Raji (cell line): ENCODE data around the gene PTPRN2.

Experiments
- POLR2A ChIP-seq: IDR thresholded peaks from 2 replicates; pipeline ENCODE4 v1.6.1; 2011; ENCODE audit warnings: low read depth, low read length, control low read depth; ENCODE audit not compliant: insufficient read depth

Gene PTPRN2

DNA sequence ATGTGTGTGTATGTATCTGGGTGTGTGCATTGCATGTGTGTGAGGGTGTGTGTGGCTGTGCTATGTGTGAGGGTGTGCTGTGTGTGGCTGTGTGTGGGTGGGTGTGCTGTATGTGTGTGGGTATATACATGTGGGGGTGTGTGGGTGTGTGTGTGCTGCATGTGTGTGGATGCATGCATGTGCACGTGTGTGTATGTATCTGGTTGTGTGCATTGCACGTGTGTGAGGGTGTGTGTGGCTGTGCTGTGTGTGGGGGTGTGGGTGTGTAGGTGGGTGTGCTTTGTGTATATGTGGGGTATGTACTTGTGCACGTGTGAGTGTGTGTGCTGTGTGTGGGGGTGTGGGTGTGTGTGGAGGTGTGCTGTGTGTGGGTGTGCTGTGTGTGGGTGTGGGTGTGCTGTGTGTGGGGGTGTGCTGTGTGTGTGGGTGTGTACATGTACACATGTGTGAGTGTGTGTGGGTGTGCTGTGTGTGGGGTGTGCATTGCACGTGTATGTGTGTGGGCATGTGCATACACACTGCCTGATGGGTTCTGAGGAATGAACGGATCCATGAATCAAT, 579.8 kb downstream of the PTPRN2 start:
- no peak for TF ChIP-seq POLR2A

DNA sequence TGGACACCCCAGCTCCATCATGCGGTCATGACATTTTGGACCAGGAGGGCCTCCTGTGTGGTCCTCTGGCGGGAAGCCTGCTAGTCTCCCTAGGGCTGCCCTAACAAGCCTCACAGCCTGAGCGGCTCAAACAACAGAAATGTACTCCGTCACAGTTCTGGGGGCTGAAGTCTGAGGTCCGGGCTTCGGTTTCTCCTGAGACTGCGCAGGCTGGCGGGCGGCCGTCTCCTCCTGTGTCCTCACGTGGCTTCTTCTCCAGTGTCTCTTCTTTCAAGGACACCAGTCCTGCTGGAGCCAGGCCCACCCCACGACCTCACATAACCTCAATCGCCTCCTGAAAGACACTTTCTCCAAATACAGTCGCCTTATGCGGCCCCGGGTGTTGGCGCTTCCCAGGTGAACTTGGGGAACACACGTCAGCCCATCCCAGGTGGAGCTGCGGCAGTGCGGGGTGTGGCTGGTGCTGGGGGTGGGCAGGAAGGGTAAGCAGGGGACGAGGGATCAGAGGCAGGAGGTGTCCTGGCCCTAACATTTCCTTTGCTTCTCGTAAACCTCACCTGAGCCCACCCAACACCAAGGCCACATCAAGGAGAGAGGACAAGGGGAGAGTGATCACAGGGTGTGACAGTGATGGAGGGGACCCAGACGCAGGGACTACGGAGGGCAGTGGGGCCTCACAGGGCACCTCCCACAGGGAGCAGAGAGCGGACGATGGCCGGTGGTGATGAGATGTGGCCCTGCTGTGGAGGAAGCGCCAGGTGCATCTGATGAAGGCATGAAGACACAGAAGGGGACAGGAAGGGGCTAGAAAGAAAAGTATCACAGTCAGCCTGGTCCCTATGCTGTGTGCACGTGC, 580.6 kb downstream of the PTPRN2 start:
- no peak for TF ChIP-seq POLR2A

DNA sequence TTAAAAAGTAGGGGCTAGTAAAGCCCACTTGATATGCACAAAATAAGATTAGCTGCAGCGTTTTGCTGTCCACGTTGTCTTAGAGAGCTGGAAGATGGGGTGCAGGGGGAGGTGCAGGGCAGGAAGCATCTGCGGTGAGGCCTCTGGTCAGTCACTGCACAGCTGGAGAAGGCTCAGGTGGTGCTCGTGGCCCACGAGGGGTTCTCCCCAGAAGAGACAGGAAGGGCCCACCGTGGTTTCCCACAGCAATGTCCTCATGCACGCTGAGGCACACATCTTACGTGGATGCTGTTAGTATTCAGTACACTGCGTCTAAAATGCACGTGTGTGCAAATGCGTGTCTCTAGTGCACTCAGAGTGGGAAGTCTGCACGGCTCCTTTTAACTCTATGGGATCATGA, 582.1 kb downstream of the PTPRN2 start:
- no peak for TF ChIP-seq POLR2A

DNA sequence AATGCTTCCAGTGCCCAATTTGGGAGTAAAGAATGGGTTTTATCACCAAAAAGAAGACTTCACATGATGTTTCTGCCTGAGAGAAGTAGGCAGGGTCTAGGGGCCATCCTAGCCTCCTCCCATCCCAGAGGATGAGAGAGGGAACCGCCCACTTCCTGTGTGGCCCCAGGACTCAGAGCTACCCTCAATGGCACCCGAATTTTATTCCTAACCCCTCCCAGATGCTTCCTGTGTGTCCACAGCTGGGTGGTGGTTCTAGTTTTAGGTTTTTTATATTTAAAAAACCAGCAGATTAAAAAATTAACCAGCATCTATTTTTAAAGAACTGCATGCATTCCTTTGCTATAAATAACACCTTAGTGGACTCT, 583.5 kb downstream of the PTPRN2 start:
- TF ChIP-seq POLR2A, result no peak

DNA sequence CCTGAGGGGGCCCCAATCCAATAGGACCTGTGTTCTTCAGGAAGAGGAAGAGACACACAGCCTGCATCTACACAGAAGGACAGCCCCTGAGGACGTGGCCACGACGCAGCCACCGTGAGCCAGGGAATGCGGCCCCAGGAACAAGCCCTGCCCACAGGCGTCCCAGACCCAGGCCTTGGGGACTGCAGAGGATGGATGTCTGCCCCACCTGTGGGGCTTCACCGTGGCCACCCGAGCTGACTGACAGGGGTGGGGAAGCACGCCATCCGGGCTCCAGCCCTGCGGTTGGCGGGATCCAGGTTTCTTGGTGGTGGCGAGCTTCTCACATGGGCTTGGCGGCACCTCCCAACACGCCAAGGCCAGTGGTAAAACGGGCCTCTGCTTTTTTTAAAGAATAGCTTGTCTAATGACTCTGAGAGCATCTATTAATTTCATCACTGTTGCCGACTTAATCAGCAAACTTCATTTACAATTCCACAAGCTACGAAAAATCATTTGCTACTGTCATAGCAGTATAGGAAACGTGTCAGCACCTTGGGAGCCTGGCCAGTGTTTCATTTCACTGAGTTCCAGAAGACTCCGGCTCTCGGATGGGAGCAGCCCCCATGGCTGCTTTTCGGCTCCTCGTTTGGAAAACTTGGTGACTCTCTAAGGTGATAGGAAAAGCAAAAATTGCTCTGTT, 584.0 kb downstream of the PTPRN2 start:
- no peak for TF ChIP-seq POLR2A

DNA sequence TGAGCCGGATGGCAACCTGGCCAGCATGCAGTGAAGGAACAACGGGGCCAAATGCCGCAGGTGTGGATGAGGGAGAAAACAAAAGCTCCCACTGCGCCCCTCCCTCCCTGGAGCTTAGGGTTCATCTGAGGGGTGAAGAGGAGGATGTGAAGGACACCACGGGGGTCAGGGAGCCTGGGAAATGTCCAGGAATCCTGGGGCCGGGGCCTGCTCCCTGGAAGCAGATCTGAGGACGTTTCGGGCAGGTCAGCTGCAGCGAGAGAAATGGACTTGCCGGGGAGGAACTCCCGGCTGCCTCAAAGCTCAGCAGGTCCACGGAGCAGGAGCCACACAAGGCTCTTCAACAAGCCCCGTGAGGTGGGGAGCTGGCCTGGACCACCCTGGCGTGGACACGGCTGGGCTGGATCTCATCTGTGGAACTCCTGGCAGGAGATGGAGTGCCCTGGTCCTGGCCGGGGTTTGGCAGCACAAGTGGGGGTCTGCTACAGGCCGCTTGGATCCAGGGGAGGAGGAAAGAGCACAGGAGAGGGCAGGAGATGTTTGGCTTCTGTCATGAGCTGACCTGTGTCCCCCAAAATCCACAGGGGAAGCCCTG, 585.0 kb downstream of the PTPRN2 start:
- no peak for TF ChIP-seq POLR2A

DNA sequence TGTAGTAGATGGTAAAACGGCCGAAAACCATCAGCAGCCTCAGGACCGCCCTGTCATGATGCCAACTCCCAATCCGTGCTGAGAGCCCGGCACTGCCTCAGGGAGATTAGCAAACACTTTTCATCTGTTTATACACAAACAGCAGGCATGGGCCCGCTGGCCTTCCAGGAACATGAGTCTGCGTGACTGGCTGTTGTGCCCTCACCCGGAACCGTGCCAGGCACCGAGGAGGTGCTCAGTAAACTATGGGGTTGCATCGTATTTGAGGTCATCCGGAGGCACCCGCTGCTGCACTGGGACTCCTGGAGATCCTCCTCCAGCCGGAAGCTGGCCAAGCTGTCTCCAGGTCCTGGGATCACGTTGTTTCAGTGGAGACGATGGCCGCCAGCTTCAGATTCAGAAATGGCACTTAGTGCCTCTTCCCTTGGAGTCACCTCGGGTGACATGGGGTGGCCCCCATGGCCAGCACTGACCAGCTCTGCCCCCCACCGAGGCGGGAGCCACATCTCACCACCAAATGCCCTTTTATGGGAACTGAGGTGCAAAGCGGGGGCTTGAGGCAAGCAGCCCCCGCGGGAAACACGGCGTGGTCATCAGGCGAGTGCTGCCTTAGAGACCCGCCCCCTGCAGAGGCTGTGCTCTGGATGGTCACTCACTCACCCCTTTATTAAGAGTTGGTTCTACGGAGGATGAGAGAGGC, 585.9 kb downstream of the PTPRN2 start:
- TF ChIP-seq POLR2A, result no peak

DNA sequence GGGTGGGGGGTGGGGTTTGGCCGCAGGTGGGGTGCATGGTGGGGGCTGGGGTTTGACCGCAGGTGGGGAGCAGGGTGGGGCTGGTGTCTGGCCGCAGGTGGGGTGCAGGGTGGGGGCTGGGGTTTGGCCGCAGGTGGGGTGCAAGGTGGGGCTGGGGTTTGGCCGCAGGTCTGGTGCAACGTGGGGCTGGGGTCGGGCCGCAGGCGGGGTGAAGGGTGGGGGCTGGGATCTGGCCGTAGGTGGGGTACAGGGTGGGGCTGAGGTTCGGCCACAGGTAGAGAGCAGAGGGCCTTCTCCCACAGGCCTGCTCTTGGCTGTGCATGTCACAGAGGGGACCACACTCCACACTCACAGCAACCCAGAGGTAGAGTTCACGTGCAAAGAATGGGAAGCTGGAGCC, 586.6 kb downstream of the PTPRN2 start:
- no peak for TF ChIP-seq POLR2A

DNA sequence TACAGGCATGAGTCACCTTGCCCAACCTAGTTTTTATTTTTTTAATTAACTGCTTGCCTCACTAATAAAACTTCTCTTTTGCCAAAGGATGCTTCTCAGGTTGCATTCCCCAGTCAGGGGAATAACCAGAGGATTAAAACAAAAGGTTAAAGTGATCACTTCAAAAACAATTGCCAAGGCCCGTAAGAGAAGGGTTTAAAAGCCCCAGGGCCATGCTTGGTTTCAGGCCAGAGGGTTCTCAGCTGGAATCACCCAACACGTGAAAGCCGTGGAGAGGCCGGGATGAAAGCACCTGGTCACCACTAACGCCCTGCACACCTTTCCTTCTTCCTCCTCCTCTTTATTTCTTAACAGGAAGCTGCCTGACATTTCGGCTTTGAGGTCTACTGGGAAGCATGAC, 587.5 kb downstream of the PTPRN2 start:
- TF ChIP-seq POLR2A, result no peak

DNA sequence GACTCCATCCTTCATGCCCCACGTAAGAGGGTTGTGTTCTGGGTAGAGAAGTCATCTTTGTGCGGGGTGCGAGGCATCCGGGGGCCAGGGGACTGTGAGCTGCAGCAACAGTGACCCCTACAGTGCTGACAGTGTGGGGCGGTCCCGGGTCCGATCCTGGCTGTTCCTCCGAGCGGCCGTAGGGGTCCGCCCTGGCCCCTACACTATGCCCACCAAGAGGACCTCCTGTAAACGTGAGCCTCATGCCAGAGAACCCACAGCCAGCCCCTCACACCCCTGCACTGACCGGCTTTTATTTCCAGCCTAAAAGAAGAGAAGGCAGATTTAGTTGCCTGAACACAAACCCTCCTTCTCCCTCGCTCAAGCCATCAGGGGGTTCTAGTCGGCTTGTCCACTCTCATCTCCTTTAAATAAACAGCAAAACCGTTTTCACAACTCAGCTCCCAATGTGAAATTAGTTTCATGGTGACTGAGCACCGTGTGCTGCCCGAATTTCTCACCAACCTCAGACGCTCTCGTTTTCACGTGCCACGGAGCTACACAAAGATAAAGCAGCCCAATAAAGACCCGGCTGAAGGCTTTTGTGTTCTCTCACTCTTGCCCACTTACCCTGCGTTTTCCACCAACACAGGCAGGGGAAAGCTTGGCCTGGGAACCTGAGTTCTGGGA, 588.6 kb downstream of the PTPRN2 start:
- TF ChIP-seq POLR2A, result no peak

DNA sequence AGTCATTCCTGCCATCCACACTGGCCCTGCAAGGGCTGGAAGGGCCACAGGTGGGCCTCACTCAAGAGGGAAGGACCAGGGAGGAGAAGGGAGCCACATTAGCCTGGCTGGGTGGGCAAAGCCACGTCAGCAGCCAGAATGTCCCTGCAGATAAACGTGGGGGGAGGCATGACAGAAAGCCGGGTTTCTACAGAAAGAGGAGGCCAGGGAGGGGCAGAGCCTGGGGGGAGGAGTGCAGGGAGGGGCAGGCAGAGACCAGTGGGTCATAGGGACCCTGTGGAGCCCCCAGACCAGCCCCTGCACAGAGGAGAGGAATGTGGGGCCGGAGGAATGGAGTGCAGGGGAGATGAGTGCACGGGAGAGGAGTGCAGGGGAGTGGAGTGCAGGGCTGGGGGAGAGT, 590.2 kb downstream of the PTPRN2 start:
- TF ChIP-seq POLR2A, result no peak

DNA sequence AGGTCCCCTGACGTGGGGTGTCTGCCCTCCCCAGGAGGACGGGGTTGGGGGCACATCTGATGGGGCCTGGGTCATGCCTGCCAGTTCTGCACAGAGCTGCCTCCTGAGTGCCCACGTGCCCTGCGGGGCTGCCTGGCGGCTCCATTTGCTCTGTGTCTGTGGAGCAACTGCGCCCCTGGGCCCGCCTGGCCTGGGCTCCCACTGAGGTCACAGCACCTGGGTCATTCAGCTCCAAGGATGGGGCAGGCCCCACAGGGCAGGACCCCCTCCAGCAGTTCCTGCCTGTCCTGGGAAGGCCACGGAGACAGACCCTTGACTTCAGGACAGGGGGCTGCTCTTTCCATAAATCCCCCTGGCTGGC, 590.6 kb downstream of the PTPRN2 start:
- TF ChIP-seq POLR2A, result no peak

DNA sequence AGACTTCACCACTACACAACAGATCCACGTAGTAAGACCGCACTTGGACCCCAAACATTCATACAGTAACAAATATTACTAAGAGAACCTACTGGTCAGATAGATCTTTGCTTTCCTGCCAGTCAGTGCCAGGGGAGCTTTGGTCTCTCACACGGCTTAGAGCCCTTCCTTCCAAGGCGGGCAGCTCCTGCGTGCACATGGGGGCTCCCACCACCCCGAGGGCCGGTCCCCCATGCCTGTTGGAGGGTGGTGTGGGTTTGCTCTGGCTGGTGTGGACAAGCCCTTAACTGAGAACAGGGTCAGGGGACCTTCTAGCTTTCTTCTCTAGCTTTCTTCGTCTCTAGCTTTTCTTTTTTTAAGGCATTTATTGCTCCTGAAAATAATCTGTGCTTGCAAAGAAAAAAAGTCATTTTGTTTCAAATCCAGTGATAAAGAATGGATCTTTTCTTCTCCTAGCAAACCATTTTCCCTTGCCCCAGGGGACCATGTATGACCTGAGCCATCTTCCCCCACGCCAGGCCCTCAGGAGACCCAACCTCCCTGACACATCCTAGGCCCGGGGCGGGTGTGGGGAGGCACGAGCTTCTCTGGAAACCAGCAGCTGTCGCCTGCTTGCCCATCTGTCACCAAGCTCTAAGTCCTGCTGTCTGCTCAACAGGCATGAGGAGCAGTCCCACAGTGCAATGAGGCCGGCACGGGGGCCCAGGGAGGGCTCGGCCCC, 591.1 kb downstream of the PTPRN2 start:
- TF ChIP-seq POLR2A, result no peak

DNA sequence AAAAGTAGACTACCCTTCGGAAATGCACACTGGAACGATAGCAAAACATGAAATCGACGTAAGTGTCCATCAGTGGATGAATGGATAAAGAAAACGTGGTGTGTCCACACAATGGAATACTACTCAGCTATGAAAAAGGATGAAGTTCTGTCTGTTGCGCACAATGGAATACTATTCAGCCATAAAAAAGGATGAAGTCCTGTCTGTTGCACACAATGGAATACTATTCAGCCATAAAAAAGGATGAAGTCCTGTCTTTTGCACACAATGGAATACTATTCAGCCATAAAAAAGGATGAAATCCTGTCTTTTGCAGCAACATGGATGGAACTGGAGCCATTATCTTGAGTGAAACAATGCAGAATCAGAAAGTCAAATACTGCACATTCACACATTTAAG, 591.8 kb downstream of the PTPRN2 start:
- TF ChIP-seq POLR2A, result no peak
